CD1c-positive myeloid dendritic cell (primary cell): ENCODE measurements around the gene RPS6KC1.
"Not testable (repeated sequence)": the region's sequence is repeated elsewhere in the genome, so short reads cannot be mapped to it uniquely, and the experiment has no call there.

Source experiments
- DNase-seq: peaks from one replicate; pipeline ENCODE4 v3.0.0-alpha.2; 2016; ENCODE audit errors: extremely low spot score

Gene RPS6KC1

GRCh38 chr1:213154056-213154685, 103.1 kb downstream of the RPS6KC1 start:
- DNase-seq, result no peak

- no peak for DNase-seq
These were observed 108.3 kb downstream of the RPS6KC1 start for GRCh38 chr1:213159376-213159775.

GRCh38 chr1:213160442-213160841, 109.4 kb downstream of the RPS6KC1 start:
- DNase-seq, result not testable (repeated sequence)

GRCh38 chr1:213162338-213162737, 111.3 kb downstream of the RPS6KC1 start:
- no peak for DNase-seq

GRCh38 chr1:213162862-213163261, 111.8 kb downstream of the RPS6KC1 start:
- DNase-seq, result no peak

- DNase-seq, result no peak
These were observed 112.3 kb downstream of the RPS6KC1 start for GRCh38 chr1:213163278-213163711.

- no peak for DNase-seq
These were observed 113.5 kb downstream of the RPS6KC1 start for GRCh38 chr1:213164561-213164960.

GRCh38 chr1:213166852-213167251, 115.8 kb downstream of the RPS6KC1 start:
- no peak for DNase-seq

- no peak for DNase-seq
These were observed 120.7 kb downstream of the RPS6KC1 start for GRCh38 chr1:213171711-213172110.

GRCh38 chr1:213176341-213176740, 125.3 kb downstream of the RPS6KC1 start:
- no peak for DNase-seq

- DNase-seq, result no peak
These were observed 128.7 kb downstream of the RPS6KC1 start for GRCh38 chr1:213179784-213180183.

- no peak for DNase-seq
These were observed 129.8 kb downstream of the RPS6KC1 start for GRCh38 chr1:213180833-213181232.

GRCh38 chr1:213183036-213183672, 132.1 kb downstream of the RPS6KC1 start:
- DNase-seq, result no peak

GRCh38 chr1:213186168-213186567, 135.1 kb downstream of the RPS6KC1 start:
- DNase-seq, result no peak

- DNase-seq, result no peak
These were observed 141.0 kb downstream of the RPS6KC1 start for GRCh38 chr1:213192026-213192425.

GRCh38 chr1:213194383-213194782, 143.3 kb downstream of the RPS6KC1 start:
- no peak for DNase-seq

GRCh38 chr1:213194855-213195254, 143.8 kb downstream of the RPS6KC1 start:
- no peak for DNase-seq

GRCh38 chr1:213196328-213197054, 145.4 kb downstream of the RPS6KC1 start:
- not testable (repeated sequence) for DNase-seq

GRCh38 chr1:213200630-213201029, 149.6 kb downstream of the RPS6KC1 start:
- DNase-seq, result no peak

- DNase-seq, result no peak
These were observed 150.5 kb downstream of the RPS6KC1 start for GRCh38 chr1:213201380-213202155.

GRCh38 chr1:213211201-213211600, 160.2 kb downstream of the RPS6KC1 start:
- DNase-seq, result no peak

GRCh38 chr1:213219076-213219475, 168.0 kb downstream of the RPS6KC1 start:
- DNase-seq, result not testable (repeated sequence)
